HTERT RPE-1 (cell line): ENCODE results near the gene HOXD8.

Experiments
- in situ Hi-C: fragments of 300-500 bp; cut with MboI; formaldehyde crosslinking; loops from 4 replicates; pipeline ENCODE4 v1.14.3; 2020; ENCODE audit warnings: low sequenced_read_pairs

Gene HOXD8

GRCh38 chr2:176128982-176129796, at the start of gene HOXD8:
Gene HOXD8, plus strand, starts transcription at chr2:176129705. Its CDS starts 662 bp downstream, at chr2:176130367.
- in situ Hi-C loops, result loop anchor here (25.0 kb wide), 1 partner anchor 508 kb away; no protein-coding TSS in a partner anchor

- in situ Hi-C loops, result loop anchor here (25.0 kb wide), 1 partner anchor 393 kb away; no protein-coding TSS in a partner anchor
Measured at GRCh38 chr2:176079831-176080539, 49.5 kb upstream of the HOXD8 start.

DNA sequence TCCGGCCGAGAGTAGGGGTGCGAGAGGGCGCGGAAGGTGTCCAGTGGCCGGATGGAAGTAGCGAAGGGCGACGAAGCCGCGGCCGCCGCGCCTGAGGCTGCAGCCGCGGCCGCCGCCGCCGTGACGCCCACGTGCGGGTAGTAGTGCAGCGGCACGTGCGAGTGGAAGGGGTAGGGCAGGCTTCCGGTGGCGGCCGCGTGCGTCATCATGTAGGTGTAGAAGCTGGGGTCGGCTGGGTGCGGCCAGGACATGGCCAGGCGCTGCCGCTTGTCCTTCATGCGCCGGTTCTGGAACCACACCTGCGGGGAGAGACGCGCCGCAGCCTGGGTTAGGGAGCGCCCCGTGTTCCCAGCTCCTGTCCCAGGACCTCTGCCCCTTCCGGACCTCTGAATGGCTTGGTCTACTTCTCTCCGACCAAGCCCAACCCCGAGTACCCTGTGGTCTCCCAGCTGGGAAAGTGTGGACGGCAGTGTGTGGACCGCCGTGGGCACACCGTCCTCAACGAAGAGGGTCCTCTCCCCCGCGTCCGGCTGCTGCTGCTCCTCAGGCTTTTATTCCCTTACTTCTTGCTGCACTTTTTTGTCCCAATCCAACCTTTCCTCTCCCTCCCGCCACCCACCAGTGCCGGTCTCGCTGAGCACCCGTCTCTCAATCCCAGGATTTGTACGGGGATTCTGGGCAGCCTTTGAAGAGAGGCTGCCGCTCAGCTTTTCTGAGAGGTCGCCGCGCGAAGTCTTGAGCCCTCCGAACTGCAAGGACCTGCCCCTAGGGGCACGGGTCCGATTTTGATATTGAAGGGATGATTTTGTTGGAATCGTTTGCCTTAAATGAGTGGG, 48.7 kb upstream of the HOXD8 start:
- in situ Hi-C loops, result loop anchor here (25.0 kb wide), 1 partner anchor 393 kb away; no protein-coding TSS in a partner anchor

- in situ Hi-C loops, result loop anchor here (25.0 kb wide), 1 partner anchor 394 kb away; no protein-coding TSS in a partner anchor
Measured at GRCh38 chr2:176081376-176081836, 48.1 kb upstream of the HOXD8 start.

DNA sequence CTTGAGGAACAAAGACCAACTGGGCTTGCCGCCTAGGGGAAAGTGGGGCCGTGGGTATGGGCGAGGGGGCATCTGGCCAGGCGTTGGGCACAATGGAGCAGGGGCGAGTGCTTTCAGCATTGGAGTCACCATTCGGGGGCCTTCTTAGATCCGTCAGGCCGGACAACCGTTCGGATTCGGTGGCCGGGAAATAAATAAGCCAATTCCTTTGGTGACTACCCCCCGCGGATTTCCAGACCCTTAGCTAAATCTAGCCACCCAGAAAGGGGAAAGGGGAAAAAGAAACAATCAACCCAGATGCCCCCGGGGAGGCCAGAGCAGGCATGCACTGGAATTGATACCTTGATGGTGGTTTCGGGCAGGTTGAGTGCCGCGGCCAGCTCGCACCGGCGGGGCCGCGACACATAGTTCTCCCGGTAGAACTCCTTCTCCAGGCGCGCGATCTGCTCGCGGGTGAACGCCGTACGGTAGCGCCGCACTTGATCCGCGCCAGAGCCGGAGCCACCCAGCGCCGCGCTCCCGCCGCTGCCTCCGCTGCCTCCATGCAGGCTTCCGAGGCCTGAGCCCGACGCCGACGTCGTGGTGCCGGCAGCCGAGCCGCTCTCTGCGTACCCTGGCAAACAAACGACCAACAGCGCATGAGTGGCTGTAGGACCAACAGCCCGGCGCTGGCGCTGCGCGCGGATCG, 47.5 kb upstream of the HOXD8 start:
- in situ Hi-C loops, result loop anchor here (25.0 kb wide), 1 partner anchor 395 kb away; no protein-coding TSS in a partner anchor

DNA sequence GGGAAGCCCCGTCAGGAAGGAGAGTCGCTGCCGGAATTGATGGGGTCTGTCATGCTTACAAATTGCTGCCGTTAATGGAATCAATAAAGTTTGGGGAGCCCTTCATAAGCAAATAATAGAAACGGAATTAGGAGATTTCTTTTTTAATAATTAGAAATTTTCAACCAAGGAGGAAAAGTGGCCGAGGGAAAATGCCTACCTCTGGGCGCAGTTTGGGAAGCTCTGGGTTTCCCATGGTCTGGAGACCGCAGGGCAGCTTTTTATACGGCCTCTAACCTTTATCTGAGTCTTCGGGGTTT, 47.0 kb upstream of the HOXD8 start:
- in situ Hi-C loops, result loop anchor here (25.0 kb wide), 1 partner anchor 395 kb away; no protein-coding TSS in a partner anchor

DNA sequence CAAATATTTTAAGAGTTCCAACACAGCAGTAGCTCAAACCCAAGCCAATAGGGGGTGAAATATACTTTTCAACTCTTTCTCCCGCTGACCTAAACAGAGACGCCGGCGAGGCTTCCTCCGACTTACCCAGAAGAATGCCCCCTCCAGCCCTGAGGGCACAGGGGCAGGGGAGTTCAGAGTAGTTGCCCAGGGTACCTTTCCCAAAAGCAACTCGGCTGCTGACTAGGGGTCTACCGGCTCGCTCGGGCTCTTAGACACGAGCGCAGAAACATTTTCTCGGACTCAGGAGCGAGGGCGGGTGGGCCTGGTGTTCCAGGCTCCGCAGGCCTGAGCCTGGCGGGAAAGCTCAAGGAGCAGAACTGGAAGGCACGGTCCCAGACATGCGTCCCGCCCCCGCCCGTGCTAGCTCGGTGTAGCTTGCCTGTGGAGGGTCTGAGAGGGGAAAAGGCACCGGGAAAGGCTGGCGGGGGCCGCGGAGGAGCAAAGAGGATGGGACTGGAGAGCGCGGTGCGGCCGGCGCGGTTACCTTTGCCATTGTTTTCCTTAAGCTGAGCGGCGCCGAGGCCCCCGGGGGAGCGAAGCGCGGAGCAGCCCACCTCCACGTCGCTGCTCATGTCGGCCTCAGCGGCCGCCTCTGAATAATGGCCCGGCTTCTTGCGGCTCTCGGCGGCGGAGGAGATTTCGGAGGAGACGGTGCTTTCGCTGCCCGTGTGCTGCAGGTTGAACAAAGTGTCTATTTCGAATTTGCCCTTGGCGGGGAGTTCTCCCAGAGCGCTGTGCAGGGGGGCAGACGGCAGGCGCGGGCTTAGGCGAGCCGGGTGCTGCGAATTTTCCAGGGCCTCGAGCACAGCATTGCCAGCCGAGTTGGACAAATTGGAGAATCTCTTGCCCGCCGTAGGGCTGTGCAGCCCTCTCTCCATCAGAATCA, 46.4 kb upstream of the HOXD8 start:
- in situ Hi-C loops, result loop anchor here (25.0 kb wide), 1 partner anchor 396 kb away; no protein-coding TSS in a partner anchor

DNA sequence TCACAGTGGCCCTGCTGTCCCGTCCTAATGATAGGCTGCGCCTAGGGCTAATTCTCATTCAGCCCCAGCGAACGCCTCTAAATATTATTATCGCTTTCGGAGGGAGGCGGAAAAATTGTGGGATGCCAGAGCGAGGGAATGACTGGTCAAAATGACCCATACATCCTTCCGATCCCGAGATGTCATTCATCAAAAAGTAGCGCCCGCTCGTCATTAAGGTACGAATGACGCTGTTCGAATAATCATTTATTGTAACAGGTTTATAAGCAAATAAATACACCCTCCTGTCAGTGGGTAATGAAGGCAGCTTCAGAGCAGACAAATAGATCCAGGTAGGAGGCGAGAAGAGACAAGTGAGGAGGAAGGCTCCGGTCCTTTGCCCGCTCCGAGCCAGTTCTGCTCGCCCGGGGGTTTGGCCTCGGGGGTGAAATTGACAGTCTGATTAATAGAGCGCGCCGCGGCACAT, 45.7 kb upstream of the HOXD8 start, which contains the start of gene EVX2:
Gene EVX2, minus strand, starts transcription at position 167 of the 466 bp plus-strand sequence. CDS start 186 bp downstream, outside the sequence.
- in situ Hi-C loops, result loop anchor here (25.0 kb wide), 1 partner anchor 397 kb away; no protein-coding TSS in a partner anchor

GRCh38 chr2:176084611-176085119, 44.8 kb upstream of the HOXD8 start:
- in situ Hi-C loops, result loop anchor here (25.0 kb wide), 1 partner anchor 397 kb away; no protein-coding TSS in a partner anchor

- in situ Hi-C loops, result loop anchor here (25.0 kb wide), 1 partner anchor 398 kb away; no protein-coding TSS in a partner anchor
Measured at GRCh38 chr2:176085120-176085788, 44.3 kb upstream of the HOXD8 start.

GRCh38 chr2:176085861-176086771, 43.4 kb upstream of the HOXD8 start:
- in situ Hi-C loops, result loop anchor here (25.0 kb wide), 1 partner anchor 399 kb away; no protein-coding TSS in a partner anchor

DNA sequence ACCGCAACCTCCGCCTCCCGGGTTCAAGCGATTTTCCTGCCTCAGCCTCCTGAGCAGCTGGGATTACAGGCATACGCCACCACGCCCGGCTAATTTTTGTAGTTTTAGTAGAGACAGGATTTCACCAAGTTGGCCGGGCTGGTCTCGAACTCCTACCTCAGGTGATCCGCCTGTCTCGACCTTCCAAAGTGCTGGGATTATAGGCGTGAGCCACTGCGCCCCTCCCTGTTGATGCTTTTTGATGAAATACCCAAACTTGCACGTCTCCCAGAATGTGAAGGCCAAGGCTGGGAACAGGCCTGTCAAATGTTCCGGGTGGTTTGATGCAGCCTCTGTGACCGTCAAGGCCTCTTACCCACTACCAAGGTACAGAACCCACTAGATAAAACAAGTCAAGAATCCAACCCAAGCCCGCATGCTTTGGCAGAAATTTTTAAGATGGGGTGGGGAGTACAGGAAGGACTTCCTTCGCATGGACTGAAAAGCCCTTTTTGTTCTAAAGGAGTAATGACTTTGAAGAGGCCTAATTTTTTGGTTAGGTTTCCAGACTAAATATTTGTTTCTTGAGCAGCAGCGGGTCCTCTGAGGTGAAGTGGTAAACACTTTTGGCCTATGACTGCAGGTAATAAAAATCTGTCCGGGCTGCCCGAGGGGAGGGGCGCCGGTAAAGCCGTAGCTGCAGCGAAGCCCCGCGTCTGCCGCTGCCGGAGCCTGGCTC, 42.0 kb upstream of the HOXD8 start:
- in situ Hi-C loops, result loop anchor here (25.0 kb wide), 1 partner anchor 400 kb away; no protein-coding TSS in a partner anchor

DNA sequence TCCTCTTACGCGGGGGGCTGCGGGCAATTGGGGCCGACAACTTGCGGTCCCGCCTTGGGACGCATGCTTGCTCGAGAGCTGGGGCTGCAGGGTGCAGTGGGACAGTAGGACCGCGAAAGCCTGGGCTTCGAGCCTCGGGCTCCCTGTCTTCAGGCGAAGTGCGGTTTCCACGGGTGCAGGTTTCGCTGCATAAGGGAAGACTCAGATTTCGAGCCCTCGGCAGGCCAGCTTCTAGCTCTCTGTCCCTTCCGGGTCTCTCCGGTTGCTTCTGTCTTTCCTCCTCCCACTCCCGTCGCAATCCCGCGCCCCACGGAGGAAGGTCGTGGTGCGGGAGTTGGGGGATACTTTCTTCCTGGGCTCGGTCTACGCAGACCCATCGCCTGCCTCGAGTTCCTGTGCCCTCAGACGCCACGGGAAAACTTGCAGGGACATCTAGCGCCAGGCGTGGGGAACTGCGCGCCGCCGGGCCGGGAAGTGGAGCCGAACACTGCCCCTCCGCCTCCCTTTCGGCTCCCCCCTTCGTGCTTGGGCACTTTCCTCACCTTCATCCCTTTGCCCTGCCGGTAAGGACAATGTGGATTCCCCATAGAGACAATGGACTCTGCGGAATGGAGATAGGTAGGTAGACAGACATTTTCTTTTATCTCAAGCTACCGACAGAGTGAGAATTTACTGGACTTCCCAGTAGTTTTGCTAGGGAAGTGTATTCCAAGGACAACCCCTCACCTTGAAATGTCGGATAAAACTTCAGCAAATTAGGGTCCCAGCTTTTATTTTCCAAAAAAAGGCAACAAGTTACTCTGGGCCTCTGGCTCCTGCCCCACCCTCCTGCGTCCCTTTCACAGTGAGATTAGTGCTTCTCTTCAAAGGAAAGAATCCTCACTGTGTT, 41.2 kb upstream of the HOXD8 start:
- in situ Hi-C loops, result loop anchor here (25.0 kb wide), 1 partner anchor 401 kb away; no protein-coding TSS in a partner anchor

GRCh38 chr2:176088937-176089842, 40.3 kb upstream of the HOXD8 start:
- in situ Hi-C loops, result loop anchor here (25.0 kb wide), 1 partner anchor 402 kb away; no protein-coding TSS in a partner anchor
